ENCODE data around the gene TCERG1L.
"Not testable (repeated sequence)": the region's sequence is repeated elsewhere in the genome, so short reads cannot be mapped to it uniquely, and the experiment has no call there.

Gene TCERG1L

GRCh38 chr10:131109291-131109690, 202.2 kb downstream of the TCERG1L start:
- DNase-seq (ENCODE audit: low read depth, low spot score), result no peak

GRCh38 chr10:131107970-131108369, 203.6 kb downstream of the TCERG1L start:
- DNase-seq (ENCODE audit: low read depth, low spot score), result no peak

- DNase-seq (ENCODE audit: low read depth, low spot score), result no peak
Measured at GRCh38 chr10:131102676-131103075, 208.8 kb downstream of the TCERG1L start.

- DNase-seq (ENCODE audit: low read depth, low spot score), result no peak
Measured at GRCh38 chr10:131102147-131102546, 209.4 kb downstream of the TCERG1L start.

- DNase-seq (ENCODE audit: low read depth, low spot score), result not testable (repeated sequence)
Measured at GRCh38 chr10:131100418-131101410, 210.8 kb downstream of the TCERG1L start.

GRCh38 chr10:131099028-131099726, 212.3 kb downstream of the TCERG1L start:
- no peak for DNase-seq (ENCODE audit: low read depth, low spot score)

GRCh38 chr10:131098416-131098952, 213.0 kb downstream of the TCERG1L start:
- no peak for DNase-seq (ENCODE audit: low read depth, low spot score)

GRCh38 chr10:131096031-131096430, 215.5 kb downstream of the TCERG1L start:
- no peak for DNase-seq (ENCODE audit: low read depth, low spot score)

GRCh38 chr10:131095313-131095580, 216.3 kb downstream of the TCERG1L start:
- no peak for DNase-seq (ENCODE audit: low read depth, low spot score)

GRCh38 chr10:131094527-131095312, 216.8 kb downstream of the TCERG1L start:
- DNase-seq (ENCODE audit: low read depth, low spot score), result peak; percentile 4

GRCh38 chr10:131093795-131094366, 217.6 kb downstream of the TCERG1L start:
- no peak for DNase-seq (ENCODE audit: low read depth, low spot score)

- DNase-seq (ENCODE audit: low read depth, low spot score), result no peak
Measured at GRCh38 chr10:131093346-131093745, 218.2 kb downstream of the TCERG1L start.

- no peak for DNase-seq (ENCODE audit: low read depth, low spot score)
Measured at GRCh38 chr10:131092876-131093275, 218.6 kb downstream of the TCERG1L start.

- DNase-seq (ENCODE audit: low read depth, low spot score), result no peak
Measured at GRCh38 chr10:131092386-131092785, 219.1 kb downstream of the TCERG1L start.

GRCh38 chr10:131091682-131092081, 219.8 kb downstream of the TCERG1L start:
- no peak for DNase-seq (ENCODE audit: low read depth, low spot score)

GRCh38 chr10:131090761-131091661, 220.5 kb downstream of the TCERG1L start:
- no peak for DNase-seq (ENCODE audit: low read depth, low spot score)

- DNase-seq (ENCODE audit: low read depth, low spot score), result no peak
Measured at GRCh38 chr10:131089861-131090260, 221.7 kb downstream of the TCERG1L start.

GRCh38 chr10:131089150-131089549, 222.4 kb downstream of the TCERG1L start:
- no peak for DNase-seq (ENCODE audit: low read depth, low spot score)

- DNase-seq (ENCODE audit: low read depth, low spot score), result no peak
Measured at GRCh38 chr10:131088619-131089018, 222.9 kb downstream of the TCERG1L start.

- no peak for DNase-seq (ENCODE audit: low read depth, low spot score)
Measured at GRCh38 chr10:131087464-131088215, 223.9 kb downstream of the TCERG1L start.
